Retinal pigment epithelial cell (primary cell): ENCODE data around the gene ARFGEF3.

Experiments
- DNase-seq: peaks from one replicate; pipeline ENCODE4 v3.0.0-alpha.2; 2010; ENCODE audit warnings: low read depth
- H3K4me3 ChIP-seq: 2 replicates; pipeline ENCODE4 v1.5.1; 2011; ENCODE audit warnings: mild to moderate bottlenecking, low read length, control low read depth, moderate library complexity
- TF ChIP-seq, protein P1 (sequence below): conservative IDR thresholded peaks from 2 replicates; pipeline ENCODE4 v1.5.1; 2011; ENCODE audit warnings: low read depth, low read length, control low read depth, inconsistent platforms

Gene ARFGEF3

DNA sequence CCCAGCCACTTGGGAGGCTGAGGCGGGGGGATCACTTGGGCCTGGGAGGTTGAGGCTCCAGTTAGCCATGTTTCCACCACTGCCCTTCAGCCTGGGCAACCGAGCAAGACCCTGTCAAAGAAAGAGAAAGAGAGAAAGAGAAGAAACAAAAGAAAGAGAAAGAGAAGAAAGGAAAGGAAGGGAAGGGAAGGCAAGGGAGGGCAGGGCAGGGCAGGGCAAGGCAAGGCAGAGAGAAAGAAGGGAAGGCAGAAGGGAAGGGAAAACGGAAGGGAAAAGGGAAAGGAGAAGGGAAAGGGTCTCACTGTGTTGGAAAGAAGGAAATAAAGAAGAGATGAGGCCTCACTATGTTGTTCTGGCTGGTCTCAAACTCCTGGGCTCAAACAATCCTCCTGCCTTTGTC is 104.4 kb downstream of the ARFGEF3 start:
- H3K4me3 ChIP-seq: no peak overlapping the region
- no peak for DNase-seq
- TF ChIP-seq, protein P1, sequence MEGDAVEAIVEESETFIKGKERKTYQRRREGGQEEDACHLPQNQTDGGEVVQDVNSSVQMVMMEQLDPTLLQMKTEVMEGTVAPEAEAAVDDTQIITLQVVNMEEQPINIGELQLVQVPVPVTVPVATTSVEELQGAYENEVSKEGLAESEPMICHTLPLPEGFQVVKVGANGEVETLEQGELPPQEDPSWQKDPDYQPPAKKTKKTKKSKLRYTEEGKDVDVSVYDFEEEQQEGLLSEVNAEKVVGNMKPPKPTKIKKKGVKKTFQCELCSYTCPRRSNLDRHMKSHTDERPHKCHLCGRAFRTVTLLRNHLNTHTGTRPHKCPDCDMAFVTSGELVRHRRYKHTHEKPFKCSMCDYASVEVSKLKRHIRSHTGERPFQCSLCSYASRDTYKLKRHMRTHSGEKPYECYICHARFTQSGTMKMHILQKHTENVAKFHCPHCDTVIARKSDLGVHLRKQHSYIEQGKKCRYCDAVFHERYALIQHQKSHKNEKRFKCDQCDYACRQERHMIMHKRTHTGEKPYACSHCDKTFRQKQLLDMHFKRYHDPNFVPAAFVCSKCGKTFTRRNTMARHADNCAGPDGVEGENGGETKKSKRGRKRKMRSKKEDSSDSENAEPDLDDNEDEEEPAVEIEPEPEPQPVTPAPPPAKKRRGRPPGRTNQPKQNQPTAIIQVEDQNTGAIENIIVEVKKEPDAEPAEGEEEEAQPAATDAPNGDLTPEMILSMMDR: no peak

DNA sequence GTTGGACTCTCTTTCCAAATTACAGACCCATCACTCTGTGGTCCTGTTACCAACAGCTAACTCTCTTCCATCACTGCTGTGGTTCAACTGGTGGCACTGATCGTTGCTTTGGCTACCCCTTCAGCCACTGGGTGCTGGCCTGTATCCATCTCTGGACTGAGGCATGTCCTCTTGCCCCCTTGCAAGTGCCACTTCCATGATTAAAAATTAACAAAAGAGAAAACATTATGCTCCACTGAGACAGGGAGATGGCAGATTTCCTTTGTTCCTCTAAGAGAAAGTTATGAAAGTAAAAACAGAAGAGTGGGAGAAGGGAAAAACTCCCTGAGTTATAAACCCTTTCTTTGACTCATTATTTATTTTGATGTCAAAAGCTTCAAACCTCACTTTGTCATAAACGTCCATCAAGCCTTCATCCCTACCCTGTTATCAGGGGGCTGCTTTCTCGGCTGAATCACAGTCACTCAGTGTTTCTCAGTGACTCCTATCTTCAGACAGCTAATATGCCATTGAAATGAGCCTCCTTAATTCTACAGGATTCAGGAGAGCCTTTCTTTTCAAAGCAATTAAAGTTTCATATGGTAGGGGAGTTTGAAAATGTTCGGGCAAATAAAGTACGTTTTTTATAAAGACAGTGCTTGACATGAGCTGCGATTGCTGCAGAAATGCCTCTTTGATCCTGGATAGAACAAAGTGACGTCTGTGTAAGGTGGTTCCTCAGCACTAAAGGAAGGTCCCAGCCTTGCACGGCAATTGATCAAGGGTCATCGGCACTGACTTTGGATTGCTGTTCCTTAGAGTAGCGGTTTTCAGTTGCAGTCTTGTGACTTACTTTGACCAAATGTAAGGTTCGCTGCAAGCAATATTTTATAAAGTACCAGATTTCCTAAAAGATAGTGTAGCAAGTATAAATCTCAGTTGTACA is 106.5 kb downstream of the ARFGEF3 start:
- TF ChIP-seq, protein P1: no peak
- no peak for DNase-seq
- no peak overlapping the region for H3K4me3 ChIP-seq

DNA sequence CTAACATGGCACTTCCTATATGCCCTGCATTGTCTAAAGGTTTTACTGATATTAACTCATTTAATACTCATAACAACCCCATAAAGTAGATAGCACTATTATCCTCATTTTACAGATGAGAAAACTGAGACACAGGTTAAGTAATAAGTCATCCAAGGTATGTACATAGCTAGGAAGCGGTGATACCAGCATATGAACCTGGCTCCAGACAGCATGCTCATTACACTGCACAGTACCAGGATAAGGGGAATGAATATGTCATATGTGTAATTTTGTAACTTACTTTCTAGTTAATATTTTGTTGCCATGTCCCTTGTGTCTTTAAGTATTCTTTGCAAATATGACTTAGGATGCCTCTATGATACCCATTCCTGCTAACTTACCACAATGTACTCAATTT is 109.7 kb downstream of the ARFGEF3 start:
- TF ChIP-seq, protein P1: no peak
- no peak overlapping the region for H3K4me3 ChIP-seq
- DNase-seq: no peak

DNA sequence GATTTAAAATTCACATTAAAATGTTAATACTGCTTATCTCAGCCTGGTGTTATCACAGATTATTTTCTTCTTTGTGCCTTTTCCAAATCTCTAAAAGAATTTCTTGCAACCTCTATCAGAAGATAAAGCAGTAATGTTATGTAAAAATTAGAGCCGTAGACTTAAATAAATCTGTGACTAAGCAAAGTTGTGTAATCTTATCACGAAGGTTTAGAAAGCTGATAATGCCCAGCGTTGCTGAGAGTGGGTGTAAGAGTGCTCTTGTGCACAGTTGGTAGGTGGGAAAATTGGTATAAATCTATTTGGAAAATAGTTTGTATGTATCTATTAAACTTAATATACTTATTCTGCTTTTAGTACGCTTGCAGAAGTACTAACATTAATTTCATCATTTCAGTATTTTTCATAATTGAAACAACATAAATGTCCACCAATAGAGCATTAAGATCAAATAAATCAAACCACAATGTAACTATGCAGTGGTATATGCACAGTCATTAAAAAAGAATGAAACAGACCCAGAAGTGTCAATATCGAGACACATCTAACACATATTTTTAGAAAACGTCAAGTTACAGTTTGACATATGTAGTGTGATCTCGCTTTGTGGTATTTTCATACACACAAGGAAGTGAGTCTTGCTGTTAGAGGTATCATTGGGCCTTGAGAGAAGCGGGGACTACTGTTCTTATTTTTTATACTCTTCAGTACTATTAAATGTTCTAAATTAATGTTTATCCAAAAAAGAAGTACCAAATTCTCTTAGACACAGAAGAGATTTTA is 111.0 kb downstream of the ARFGEF3 start:
- no peak overlapping the region for H3K4me3 ChIP-seq
- DNase-seq: peak; percentile 63
- TF ChIP-seq, protein P1: no peak

DNA sequence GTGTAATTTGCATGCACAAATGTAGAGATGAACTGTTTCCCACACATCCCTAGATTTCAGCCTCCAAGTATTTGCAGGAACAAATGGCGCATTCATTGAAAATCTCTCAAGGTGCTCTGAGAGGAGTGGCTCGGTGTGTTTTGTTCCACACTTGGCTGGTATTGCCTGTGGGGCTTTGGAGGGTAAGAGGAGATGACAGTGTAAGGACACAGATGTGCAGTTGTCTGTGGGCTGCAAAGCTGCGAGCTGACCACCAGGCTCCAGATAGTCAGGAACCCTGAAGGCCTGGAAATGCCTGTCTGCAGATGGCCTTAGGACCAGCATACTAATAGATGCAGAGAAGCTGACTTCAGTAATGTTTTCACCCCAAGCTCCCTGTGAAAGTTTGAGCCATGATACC is 114.2 kb downstream of the ARFGEF3 start:
- TF ChIP-seq, protein P1: no peak
- H3K4me3 ChIP-seq: no peak overlapping the region
- DNase-seq: no peak

DNA sequence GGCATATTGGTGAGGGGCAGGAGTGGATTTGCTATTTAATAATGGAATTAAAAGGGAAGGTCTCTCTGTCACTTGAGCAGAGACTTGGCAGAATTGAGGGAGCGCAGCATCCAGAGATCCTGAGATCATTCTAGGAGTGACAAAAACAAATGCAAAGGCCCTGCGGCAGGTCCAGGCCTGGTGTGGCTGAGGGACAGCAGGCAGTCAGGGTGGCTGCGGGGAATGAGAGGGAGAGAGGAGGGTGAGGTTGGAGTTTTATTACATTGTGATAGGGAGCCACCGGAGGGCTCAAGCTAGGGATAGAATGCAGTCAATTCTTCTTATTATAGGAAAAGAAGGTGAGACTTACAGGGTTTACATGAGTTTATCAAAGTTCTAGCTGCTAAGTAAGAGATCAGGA is 116.1 kb downstream of the ARFGEF3 start:
- no peak overlapping the region for H3K4me3 ChIP-seq
- TF ChIP-seq, protein P1: no peak

More for the DNA sequence above, 116.1 kb downstream of the ARFGEF3 start:
- DNase-seq: no peak
